Measurements from ENCODE around the gene EMC10.
"Not testable (repeated sequence)": the region's sequence is repeated elsewhere in the genome, so short reads cannot be mapped to it uniquely, and the experiment has no call there.

The EMC10 gene

GRCh38 chr19:50453243-50453642, 23.1 kb upstream of the EMC10 start:
- no peak for DNase-seq

- DNase-seq = no peak
Measured at GRCh38 chr19:50455992-50456391, 20.3 kb upstream of the EMC10 start.

- DNase-seq = no peak
Measured at GRCh38 chr19:50457300-50457699, 19.0 kb upstream of the EMC10 start.

- DNase-seq = no peak
Measured at GRCh38 chr19:50458396-50459066, 17.8 kb upstream of the EMC10 start.

- DNase-seq = no peak
Measured at GRCh38 chr19:50459067-50459456, 17.2 kb upstream of the EMC10 start.

GRCh38 chr19:50459638-50460037, 16.7 kb upstream of the EMC10 start:
- no peak for DNase-seq

- no peak for DNase-seq
Measured at GRCh38 chr19:50460161-50460765, 16.0 kb upstream of the EMC10 start.

GRCh38 chr19:50461066-50461875, 15.0 kb upstream of the EMC10 start:
- DNase-seq = peak; percentile 63

- DNase-seq = no peak
Measured at GRCh38 chr19:50462970-50463369, 13.3 kb upstream of the EMC10 start.

GRCh38 chr19:50464348-50464747, 12.0 kb upstream of the EMC10 start:
- DNase-seq = no peak

GRCh38 chr19:50465000-50465399, 11.3 kb upstream of the EMC10 start:
- no peak for DNase-seq

GRCh38 chr19:50465986-50466705, 10.2 kb upstream of the EMC10 start:
- no peak for DNase-seq

- no peak for DNase-seq
Measured at GRCh38 chr19:50466706-50467039, 9.6 kb upstream of the EMC10 start.

GRCh38 chr19:50467566-50467965, 8.7 kb upstream of the EMC10 start:
- DNase-seq = no peak

GRCh38 chr19:50468818-50469217, 7.5 kb upstream of the EMC10 start:
- no peak for DNase-seq

- DNase-seq = not testable (repeated sequence)
Measured at GRCh38 chr19:50473336-50473735, 3.0 kb upstream of the EMC10 start.

GRCh38 chr19:50475101-50475568, 1.2 kb upstream of the EMC10 start:
- no peak for DNase-seq

- no peak for DNase-seq
Measured at GRCh38 chr19:50475736-50476223, 527 bp upstream of the EMC10 start.

- no peak for DNase-seq
Measured at GRCh38 chr19:50476907-50477238, 566 bp downstream of the EMC10 start.

- no peak for DNase-seq
Measured at GRCh38 chr19:50477751-50478515, 1.6 kb downstream of the EMC10 start.

- DNase-seq = no peak
Measured at GRCh38 chr19:50478901-50479715, 2.8 kb downstream of the EMC10 start.

Data from inflammatory macrophage treated with lipopolysaccharide for 4 hours (primary cell).